Uterus (tissue), 4 donors: ENCODE results near the gene SLC44A2. TPM values are rescaled to one million over a fixed set of nuclear protein-coding genes. Genes with fewer than 3 reads are reported as not detected.

ENCODE experiments used
- DNase-seq, 2 donors: peaks; one replicate each; pipeline ENCODE4 v3.0.0-alpha.2; 2019 to 2020
- H3K27ac ChIP-seq, 2 donors: fragments of 200-600 bp; sonication (generic); 1 replicate in 1 of 2; 2 replicates in 1 of 2; pipeline ENCODE4 v1.5.1; 2016 to 2018
- H3K27me3 ChIP-seq, 2 donors: fragments of 200-600 bp; sonication (generic); one replicate each; pipeline ENCODE4 v1.5.1; 2018 to 2019; ENCODE audit warnings: control low read depth in 1 of 2
- H3K36me3 ChIP-seq, 2 donors: fragments of 200-600 bp; sonication (generic); one replicate each; pipeline ENCODE4 v1.5.1; 2019; ENCODE audit warnings: control low read depth in 1 of 2
- H3K4me1 ChIP-seq, 2 donors: fragments of 200-600 bp; sonication (generic); one replicate each; pipeline ENCODE4 v1.5.1; 2018 to 2019; ENCODE audit warnings: control low read depth in 1 of 2
- H3K4me3 ChIP-seq, 2 donors: fragments of 200-600 bp; sonication (generic); 1 replicate in 1 of 2; 2 replicates in 1 of 2; pipeline ENCODE4 v1.5.1; 2018 to 2019; ENCODE audit warnings: mild to moderate bottlenecking in 1 of 2
- H3K9me3 ChIP-seq, 2 donors: fragments of 200-600 bp; sonication (generic); one replicate each; pipeline ENCODE4 v1.5.1; 2019; ENCODE audit warnings: control low read depth in 1 of 2
- POLR2A ChIP-seq, 2 donors: fragments of 450-650 bp; IDR thresholded peaks; one replicate each; pipeline ENCODE4 v1.6.1; 2016; ENCODE audit warnings: antibody characterized with exemption in 2 of 2, mild to moderate bottlenecking in 1 of 2, moderate library complexity in 1 of 2
- intact Hi-C: fragments of 100-400 bp; cut with DNase I; formaldehyde crosslinking; loops from one replicate; pipeline ENCODE4 v1.15.1; 2023; ENCODE audit warnings: low total_unique reads
- total RNA-seq, 4 donors: library from RNA; depleted of rRNA in 3 of 4; stranded (reverse); fragments of >200 nt in 3 of 4; gene quantifications; one replicate each; pipeline versions ENCODE4 v1.1.0 to v1.2.4, GENCODE V29; 2014 to 2023
- TF ChIP-seq, protein P1 (sequence below), 4 experiments: fragments of 200-600 bp in 2 of 4; fragments of 450-650 bp in 2 of 4; sonication (generic) in 2 of 4; IDR thresholded peaks; one replicate each; pipeline ENCODE4 v1.5.1; 2016 to 2019; ENCODE audit warnings: antibody characterized with exemption in 4 of 4, mild to moderate bottlenecking in 2 of 4, moderate library complexity in 1 of 4
- donor health status: DM: yes; HTN: yes; CAD: no.

SLC44A2 gene
- total RNA-seq, 4 donors from 2014 or later: 38.5 to 107 (median 65.8) TPM

DNA sequence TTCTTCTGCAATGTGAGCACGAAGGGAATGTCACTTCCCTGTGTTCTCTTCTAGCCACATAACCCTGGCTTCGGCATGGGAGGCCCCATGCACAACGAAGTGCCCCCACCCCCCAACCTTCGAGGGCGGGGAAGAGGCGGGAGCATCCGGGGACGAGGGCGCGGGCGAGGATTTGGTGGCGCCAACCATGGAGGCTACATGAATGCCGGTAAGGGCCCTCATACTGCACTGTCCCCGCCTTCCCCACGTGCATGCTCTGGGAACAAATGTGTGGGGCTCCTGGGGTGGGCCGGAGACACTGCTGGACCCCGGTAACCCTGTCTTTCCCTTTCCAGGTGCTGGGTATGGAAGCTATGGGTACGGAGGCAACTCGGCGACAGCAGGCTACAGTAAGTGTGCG is 58.2 kb downstream of the SLC44A2 start:
- TF ChIP-seq POLR2A (IDR thresholded peaks at IDR 0.05): no peak
- TF ChIP-seq, protein P1, sequence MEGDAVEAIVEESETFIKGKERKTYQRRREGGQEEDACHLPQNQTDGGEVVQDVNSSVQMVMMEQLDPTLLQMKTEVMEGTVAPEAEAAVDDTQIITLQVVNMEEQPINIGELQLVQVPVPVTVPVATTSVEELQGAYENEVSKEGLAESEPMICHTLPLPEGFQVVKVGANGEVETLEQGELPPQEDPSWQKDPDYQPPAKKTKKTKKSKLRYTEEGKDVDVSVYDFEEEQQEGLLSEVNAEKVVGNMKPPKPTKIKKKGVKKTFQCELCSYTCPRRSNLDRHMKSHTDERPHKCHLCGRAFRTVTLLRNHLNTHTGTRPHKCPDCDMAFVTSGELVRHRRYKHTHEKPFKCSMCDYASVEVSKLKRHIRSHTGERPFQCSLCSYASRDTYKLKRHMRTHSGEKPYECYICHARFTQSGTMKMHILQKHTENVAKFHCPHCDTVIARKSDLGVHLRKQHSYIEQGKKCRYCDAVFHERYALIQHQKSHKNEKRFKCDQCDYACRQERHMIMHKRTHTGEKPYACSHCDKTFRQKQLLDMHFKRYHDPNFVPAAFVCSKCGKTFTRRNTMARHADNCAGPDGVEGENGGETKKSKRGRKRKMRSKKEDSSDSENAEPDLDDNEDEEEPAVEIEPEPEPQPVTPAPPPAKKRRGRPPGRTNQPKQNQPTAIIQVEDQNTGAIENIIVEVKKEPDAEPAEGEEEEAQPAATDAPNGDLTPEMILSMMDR (IDR thresholded peaks at IDR 0.05): no peak
- H3K36me3 ChIP-seq: no peaks in the 10 kb centered on the region

DNA sequence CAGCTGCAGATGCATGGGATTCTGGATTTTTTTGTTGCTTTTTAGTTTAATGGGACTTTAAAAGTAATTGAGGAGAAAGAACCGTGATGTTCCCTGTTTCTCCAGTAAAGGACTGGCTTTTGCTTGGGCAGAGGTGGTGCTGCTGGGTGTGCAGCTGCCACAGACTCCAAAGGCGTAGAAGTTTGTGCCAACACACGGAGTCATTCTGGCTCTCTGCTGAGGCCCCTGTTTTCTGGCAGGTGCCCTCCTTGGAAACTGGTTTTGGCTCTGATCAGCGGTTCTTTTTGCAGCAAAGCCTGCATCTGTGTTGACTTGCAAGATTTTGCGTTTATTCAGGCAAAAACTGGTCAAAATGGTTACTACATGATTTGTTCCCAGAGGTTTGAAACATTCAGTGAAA is 59.9 kb downstream of the SLC44A2 start:
- no peak for TF ChIP-seq POLR2A (IDR thresholded peaks at IDR 0.05)
- TF ChIP-seq, protein P1 (IDR thresholded peaks at IDR 0.05): no peak
- Histone ChIP-seq H3K36me3 (no peaks in the 10 kb centered on the region), H3K9me3 (no peaks in the 10 kb centered on the region), H3K27ac (no peak overlapping the region), H3K4me1 (no peaks in the 10 kb centered on the region), H3K4me3 (no peak overlapping the region), H3K27me3 (no peaks in the 10 kb centered on the region)
- intact Hi-C loops: no loop called here
- DNase-seq: no peak

More for the DNA sequence above, 58.2 kb downstream of the SLC44A2 start:
- DNase-seq: no peak
- Histone ChIP-seq H3K4me3 (no peak overlapping the region), H3K27ac (no peak overlapping the region), H3K27me3 (no peaks in the 10 kb centered on the region), H3K4me1 (no peaks in the 10 kb centered on the region), H3K9me3 (no peaks in the 10 kb centered on the region)
- intact Hi-C loops: no loop called here

DNA sequence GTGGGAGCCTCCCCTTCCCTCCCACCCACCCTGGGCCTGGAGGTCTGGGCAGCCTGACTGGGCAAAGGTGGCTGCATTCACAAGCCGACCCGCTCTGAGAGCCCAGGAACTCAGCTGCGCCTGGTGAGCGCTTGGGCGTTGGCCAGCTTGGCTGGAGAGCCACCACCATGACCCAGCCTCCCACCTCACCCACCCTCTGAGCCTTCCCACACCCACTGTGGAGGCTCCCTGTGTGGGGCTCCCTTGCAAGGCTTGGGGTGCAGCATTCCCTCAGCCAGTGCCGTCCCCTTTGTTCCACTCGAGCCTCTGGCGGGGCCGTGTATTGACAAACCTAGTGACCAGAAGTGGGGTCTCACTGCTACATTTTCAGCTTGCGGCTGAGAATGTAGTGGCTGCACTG is 60.8 kb downstream of the SLC44A2 start:
- H3K4me1 ChIP-seq: no peaks in the 10 kb centered on the region
- no peak for DNase-seq
- no peaks in the 10 kb centered on the region for H3K27me3 ChIP-seq
- no peak overlapping the region for H3K4me3 ChIP-seq
- H3K9me3 ChIP-seq: no peaks in the 10 kb centered on the region
- intact Hi-C loops: no loop called here
- no peaks in the 10 kb centered on the region for H3K36me3 ChIP-seq
- no peak overlapping the region for H3K27ac ChIP-seq
- TF ChIP-seq, protein P1 (IDR thresholded peaks at IDR 0.05): no peak
- no peak for TF ChIP-seq POLR2A (IDR thresholded peaks at IDR 0.05)

DNA sequence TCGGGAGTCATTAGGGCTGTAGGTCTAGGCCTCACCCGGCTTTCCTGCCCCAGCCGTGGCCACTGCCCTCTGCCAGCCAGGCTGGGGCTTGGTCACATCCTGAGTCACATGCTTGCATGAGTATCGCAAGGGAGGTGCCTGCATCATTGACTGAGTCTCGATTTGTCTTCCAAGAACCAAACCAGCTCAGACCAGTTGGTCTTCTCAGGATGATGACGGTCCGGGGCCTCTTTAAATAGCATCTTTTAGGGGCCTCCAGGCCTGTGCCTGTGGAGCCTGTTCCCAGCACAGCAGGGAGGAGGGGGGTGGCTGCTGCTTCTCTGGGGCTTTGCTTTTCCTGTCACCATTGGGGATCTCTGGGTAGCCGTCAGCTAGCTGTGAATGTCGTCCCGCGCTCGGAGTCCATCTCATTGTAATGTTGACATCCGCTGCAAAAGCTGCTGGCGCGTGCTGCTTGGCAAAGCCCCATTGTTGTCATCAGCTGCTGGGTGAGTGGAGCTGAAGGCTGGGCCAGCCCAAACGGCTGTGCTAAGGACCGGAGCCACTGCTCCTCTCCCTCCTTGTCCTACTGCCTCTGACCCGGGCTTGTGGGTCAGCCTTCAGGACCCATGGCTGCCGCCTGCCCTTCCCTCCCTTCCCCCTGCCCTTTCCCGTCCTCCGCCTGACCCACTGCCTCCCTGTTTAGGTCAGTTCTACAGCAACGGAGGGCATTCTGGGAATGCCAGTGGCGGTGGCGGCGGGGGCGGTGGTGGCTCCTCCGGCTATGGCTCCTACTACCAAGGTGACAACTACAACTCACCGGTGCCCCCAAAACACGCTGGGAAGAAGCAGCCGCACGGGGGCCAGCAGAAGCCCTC is 61.5 kb downstream of the SLC44A2 start:
- no peaks in the 10 kb centered on the region for H3K4me1 ChIP-seq
- H3K36me3 ChIP-seq: no peaks in the 10 kb centered on the region
- no peak for TF ChIP-seq POLR2A (IDR thresholded peaks at IDR 0.05)
- TF ChIP-seq, protein P1 (IDR thresholded peaks at IDR 0.05): no peak
- intact Hi-C loops: no loop called here
- no peaks in the 10 kb centered on the region for H3K27me3 ChIP-seq
- no peak for DNase-seq
- H3K4me3 ChIP-seq: no peak overlapping the region
- no peaks in the 10 kb centered on the region for H3K9me3 ChIP-seq
- no peak overlapping the region for H3K27ac ChIP-seq

DNA sequence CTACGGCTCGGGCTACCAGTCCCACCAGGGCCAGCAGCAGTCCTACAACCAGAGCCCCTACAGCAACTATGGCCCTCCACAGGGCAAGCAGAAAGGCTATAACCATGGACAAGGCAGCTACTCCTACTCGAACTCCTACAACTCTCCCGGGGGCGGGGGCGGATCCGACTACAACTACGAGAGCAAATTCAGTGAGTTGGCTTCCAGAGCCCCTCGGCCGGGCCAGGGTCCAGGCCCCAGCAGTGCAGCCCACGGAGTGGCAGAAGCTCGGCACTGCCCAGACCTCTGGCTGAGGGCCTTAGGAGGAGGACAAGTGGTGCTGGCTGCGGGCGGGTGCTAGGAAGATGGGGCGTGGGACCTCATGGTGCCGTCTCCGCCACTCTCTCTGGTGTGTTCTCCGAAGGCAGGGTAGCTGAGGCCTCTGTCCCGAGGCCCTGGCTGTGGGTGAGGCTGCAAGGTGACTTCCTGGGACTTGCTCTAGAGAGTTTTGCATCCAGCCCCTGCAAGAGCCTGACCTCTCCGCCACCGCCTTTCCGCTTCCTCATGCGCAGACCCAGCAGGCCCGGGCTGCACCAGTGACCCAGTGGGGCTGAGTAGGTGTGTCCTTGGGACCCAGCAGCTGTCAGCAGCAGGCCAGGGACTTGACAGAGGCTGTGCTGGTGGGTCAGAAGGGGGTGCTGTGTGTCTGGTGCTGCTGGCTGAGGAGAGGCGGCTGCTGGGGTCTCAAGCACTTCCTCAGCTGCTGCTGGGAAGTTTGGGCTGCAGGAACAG is 62.4 kb downstream of the SLC44A2 start:
- no peaks in the 10 kb centered on the region for H3K9me3 ChIP-seq
- no peak for DNase-seq
- no peaks in the 10 kb centered on the region for H3K27me3 ChIP-seq
- TF ChIP-seq POLR2A (IDR thresholded peaks at IDR 0.05): no peak
- TF ChIP-seq, protein P1 (IDR thresholded peaks at IDR 0.05): no peak
- intact Hi-C loops: no loop called here
- no peaks in the 10 kb centered on the region for H3K4me1 ChIP-seq
- no peaks in the 10 kb centered on the region for H3K36me3 ChIP-seq
- H3K27ac ChIP-seq: no peak overlapping the region
- H3K4me3 ChIP-seq: no peak overlapping the region
